GM20000 (cell line): ENCODE results near the gene ZNF629.

Experiments
- DNase-seq: peaks from one replicate; pipeline ENCODE4 v3.0.0; 2012; ENCODE audit warnings: low spot score
- CTCF ChIP-seq: IDR thresholded peaks from 2 replicates; pipeline ENCODE4 v1.5.1; 2012; ENCODE audit warnings: mild to moderate bottlenecking, control low read depth; ENCODE audit errors: extremely low read depth, missing control alignments

Gene ZNF629

GRCh38 chr16:30764816-30765465, 22.1 kb downstream of the ZNF629 start:
- no peak for DNase-seq
- no peak for TF ChIP-seq CTCF

GRCh38 chr16:30764086-30764485, 22.9 kb downstream of the ZNF629 start:
- no peak for TF ChIP-seq CTCF

GRCh38 chr16:30762991-30763725, 23.8 kb downstream of the ZNF629 start:
- no peak for TF ChIP-seq CTCF
- DNase-seq: no peak

More at GRCh38 chr16:30764086-30764485, 22.9 kb downstream of the ZNF629 start:
- no peak for DNase-seq

GRCh38 chr16:30761928-30762902, 24.8 kb downstream of the ZNF629 start, which contains the start of the genes CFAP119 and RNF40:
CFAP119 (minus strand) TSS chr16:30762062; CDS start chr16:30761748, 314 bp downstream.
RNF40 (plus strand) TSS chr16:30762322; CDS start chr16:30762546, 224 bp downstream.
- no peak for TF ChIP-seq CTCF
- DNase-seq: peak; percentile 99

GRCh38 chr16:30761427-30761927, 25.5 kb downstream of the ZNF629 start:
- DNase-seq: peak; percentile 68
- TF ChIP-seq CTCF: no peak

- DNase-seq: no peak
- TF ChIP-seq CTCF: no peak
Observed at GRCh38 chr16:30760577-30761426, 26.2 kb downstream of the ZNF629 start.
